H1 (cell line): ENCODE results near the gene LRRC45. TPM values are rescaled to one million over a fixed set of nuclear protein-coding genes. Genes with fewer than 3 reads are reported as not detected.

ENCODE experiments used
- CTCF ChIA-PET: fragments of 300-600 bp; sonication (Branson Sonifier 250); formaldehyde crosslinking; loops from one replicate; lab custom pipeline; 2021; ENCODE audit not compliant: partially characterized antibody; lab: Charles Lee
- POLR2A ChIA-PET: fragments of 300-600 bp; sonication (Branson Sonifier 250); formaldehyde crosslinking; loops from one replicate; lab custom pipeline; 2021; ENCODE audit warnings: inconsistent platforms; ENCODE audit not compliant: partially characterized antibody; lab: Charles Lee
- DNase-seq, 2 experiments: peaks; one replicate each; pipeline versions ENCODE4 v3.0.0 to v3.0.0-alpha.2; 2010 to 2022; ENCODE audit warnings: low spot score in 2 of 2, low read depth in 1 of 2, mixed read lengths in 1 of 2
- FAIRE-seq: peaks from 2 replicates; lab custom pipeline; 2011; peaks lifted over from hg19 to GRCh38; lab: Jason Lieb, UNC
- H2AFZ ChIP-seq: 2 replicates; pipeline ENCODE4 v1.8.1; 2012; ENCODE audit warnings: low read length, inconsistent platforms
- H2AK5ac ChIP-seq: 2 replicates; pipeline ENCODE4 v1.6.1; 2013; ENCODE audit warnings: low read depth, low read length
- H2BK120ac ChIP-seq: replicated peaks from 2 replicates; pipeline ENCODE3; 2013; ENCODE audit warnings: low read depth, low read length, inconsistent platforms
- H2BK12ac ChIP-seq: 2 replicates; pipeline ENCODE4 v1.6.1; 2013; ENCODE audit warnings: low read depth, low read length
- H2BK15ac ChIP-seq: 2 replicates; pipeline ENCODE4 v1.6.1; 2013; ENCODE audit warnings: low read length
- H2BK20ac ChIP-seq: 2 replicates; pipeline ENCODE4 v1.6.1; 2013; ENCODE audit warnings: low read length
- H2BK5ac ChIP-seq: 2 replicates; pipeline ENCODE4 v1.6.1; 2013; ENCODE audit warnings: low read depth, low read length
- H3K14ac ChIP-seq: 2 replicates; pipeline ENCODE4 v1.6.1; 2013; ENCODE audit warnings: inconsistent platforms; ENCODE audit not compliant: insufficient read length
- H3K18ac ChIP-seq: 2 replicates; pipeline ENCODE4 v1.6.1; 2013; ENCODE audit warnings: low read length; ENCODE audit errors: extremely low read depth
- H3K23ac ChIP-seq: 2 replicates; pipeline ENCODE4 v1.6.1; 2013; ENCODE audit warnings: inconsistent platforms; ENCODE audit not compliant: insufficient read length
- H3K23me2 ChIP-seq: 2 replicates; pipeline ENCODE4 v1.6.1; 2013; ENCODE audit warnings: low read depth, low read length
- H3K27ac ChIP-seq: 2 replicates; pipeline ENCODE4 v1.6.1; 2011; ENCODE audit warnings: low read depth, low read length, inconsistent platforms
- H3K27me3 ChIP-seq, 4 experiments: replicated peaks in 1 of 4; 1 replicate in 1 of 4; 2 replicates in 3 of 4; pipeline versions ENCODE4 v1.6.1 to v1.8.1; 2011 to 2013; ENCODE audit warnings: low read length in 3 of 4, mild to moderate bottlenecking in 3 of 4, inconsistent platforms in 2 of 4, mixed read lengths in 2 of 4, moderate library complexity in 1 of 4; ENCODE audit not compliant: control insufficient read depth in 3 of 4, insufficient read depth in 3 of 4; ENCODE audit errors: extremely low read depth in 1 of 4
- H3K36me3 ChIP-seq, 4 experiments: 2 replicates each; pipeline versions ENCODE4 v1.6.1 to v1.8.1; 2011 to 2013; ENCODE audit warnings: mild to moderate bottlenecking in 4 of 4, low read length in 3 of 4, moderate library complexity in 2 of 4, control low read depth in 1 of 4, inconsistent platforms in 1 of 4; ENCODE audit not compliant: insufficient read depth in 4 of 4, control insufficient read depth in 2 of 4
- H3K4ac ChIP-seq: replicated peaks from 2 replicates; pipeline ENCODE3; 2013; ENCODE audit warnings: low read length, low read depth, mixed read lengths, inconsistent platforms; ENCODE audit not compliant: insufficient read length
- H3K4me1 ChIP-seq, 4 experiments: replicated peaks in 1 of 4; 1 replicate in 1 of 4; 2 replicates in 3 of 4; pipeline versions ENCODE4 v1.6.1 to v1.8.1; 2011 to 2013; ENCODE audit warnings: low read length in 3 of 4, inconsistent platforms in 2 of 4, mixed read lengths in 1 of 4; ENCODE audit not compliant: insufficient read depth in 4 of 4, control insufficient read depth in 3 of 4
- H3K4me2 ChIP-seq, 2 experiments: 2 replicates each; pipeline versions ENCODE4 v1.6.1 to v1.8.1; 2011 to 2013; ENCODE audit warnings: low read depth in 2 of 2, low read length in 2 of 2, control low read depth in 1 of 2, inconsistent platforms in 1 of 2, mild to moderate bottlenecking in 1 of 2; ENCODE audit not compliant: insufficient read depth in 1 of 2
- H3K4me3 ChIP-seq, 4 experiments: fragments of 200-600, 300-600 bp in 1 of 4; sonication (generic), shearing (Covaris generic), sonication (Bioruptor Twin) in 1 of 4; 2 replicates each; pipeline versions ENCODE4 v1.5.1 to v1.8.1; 2011 to 2016; ENCODE audit warnings: low read length in 4 of 4, low read depth in 3 of 4, control low read depth in 2 of 4, inconsistent platforms in 2 of 4, mild to moderate bottlenecking in 2 of 4, mixed read lengths in 1 of 4, moderate library complexity in 1 of 4; ENCODE audit not compliant: insufficient read depth in 2 of 4; ENCODE audit errors: extremely low read depth in 1 of 4
- H3K56ac ChIP-seq: replicated peaks from 2 replicates; pipeline ENCODE3; 2013; ENCODE audit warnings: low read depth, mild to moderate bottlenecking, mixed read lengths, low read length, inconsistent platforms; ENCODE audit not compliant: insufficient read length
- H3K79me1 ChIP-seq: 2 replicates; pipeline ENCODE4 v1.6.1; 2013; ENCODE audit warnings: low read depth, low read length, control low read depth
- H3K79me2 ChIP-seq, 2 experiments: 2 replicates each; pipeline versions ENCODE4 v1.6.1 to v1.8.1; 2012 to 2013; ENCODE audit warnings: low read length in 2 of 2, mild to moderate bottlenecking in 2 of 2, inconsistent platforms in 1 of 2; ENCODE audit not compliant: insufficient read depth in 2 of 2, control insufficient read depth in 1 of 2
- H3K9ac ChIP-seq, 4 experiments: replicated peaks in 1 of 4; 1 replicate in 1 of 4; 2 replicates in 3 of 4; pipeline versions ENCODE4 v1.6.1 to v1.8.1; 2011 to 2013; ENCODE audit warnings: low read depth in 3 of 4, low read length in 3 of 4, control low read depth in 2 of 4, mild to moderate bottlenecking in 2 of 4, moderate library complexity in 2 of 4, inconsistent platforms in 1 of 4; ENCODE audit errors: extremely low read depth in 1 of 4
- H3K9me3 ChIP-seq, 2 experiments: 2 replicates each; pipeline versions ENCODE4 v1.6.1 to v1.8.1; 2012 to 2013; ENCODE audit warnings: mild to moderate bottlenecking in 2 of 2, moderate library complexity in 2 of 2, control low read depth in 1 of 2, inconsistent platforms in 1 of 2, low read depth in 1 of 2, low read length in 1 of 2, mixed read lengths in 1 of 2; ENCODE audit not compliant: insufficient read depth in 2 of 2
- H4K20me1 ChIP-seq, 2 experiments: replicated peaks in 1 of 2; 2 replicates each; pipeline versions ENCODE3 to v1.8.1; 2011 to 2013; ENCODE audit warnings: inconsistent platforms in 2 of 2, low read length in 2 of 2, mild to moderate bottlenecking in 1 of 2; ENCODE audit not compliant: insufficient read depth in 2 of 2, control insufficient read depth in 1 of 2
- H4K5ac ChIP-seq: 2 replicates; pipeline ENCODE4 v1.6.1; 2013; ENCODE audit warnings: low read length, low read depth, mixed read lengths, inconsistent platforms; ENCODE audit not compliant: insufficient read length
- H4K8ac ChIP-seq: 2 replicates; pipeline ENCODE4 v1.8.0; 2013; ENCODE audit warnings: mild to moderate bottlenecking, moderate library complexity, low read length, inconsistent platforms; ENCODE audit not compliant: insufficient read depth; ENCODE audit errors: extremely low read depth
- H4K91ac ChIP-seq: replicated peaks from 2 replicates; pipeline ENCODE3; 2013; ENCODE audit warnings: low read length, mixed read lengths, inconsistent platforms; ENCODE audit not compliant: insufficient read length
- EGR1 ChIP-seq: IDR thresholded peaks from 2 replicates; pipeline ENCODE4 v1.6.1; 2011; ENCODE audit warnings: low read depth, low read length, borderline replicate concordance
- WGBS, 2 experiments: shearing (Covaris generic) in 1 of 2; methylation state at CpG; one replicate each; pipeline versions ENCODE4 v1.1.6 to v1.1.7; 2013 to 2015; ENCODE audit warnings: low lambda C conversion rate in 2 of 2, mixed read lengths in 2 of 2, inconsistent platforms in 1 of 2, low coverage in 1 of 2, missing lambda C conversion rate in 1 of 2; ENCODE audit not compliant: insufficient replicate concordance in 2 of 2, insufficient coverage in 1 of 2, insufficient read length in 1 of 2; ENCODE audit errors: extremely low coverage in 1 of 2, missing lambda C conversion rate in 1 of 2; 5-methylcytosine and 5-hydroxymethylcytosine counted together
- polyA plus RNA-seq, 7 experiments: library from polyadenylated mRNA; depleted of rRNA in 3 of 7; stranded (reverse) in 5 of 7; unstranded in 2 of 7; fragments of >200 nt in 5 of 7; fragments of 200-250 nt in 2 of 7; gene quantifications; 1 replicate in 5 of 7; 2 replicates in 1 of 7; 4 replicates in 1 of 7; pipeline versions ENCODE4 v1.2.1 to v1.2.3, GENCODE V29; 2011 to 2013; ENCODE audit warnings: missing spikeins in 2 of 7, mixed read lengths in 2 of 7
- total RNA-seq: library from RNA; stranded (reverse); fragmentation: NEBNext Ultra II Directional; extraction: Animal tissue kit (Norgen Biotek cat#: 25700); gene quantifications from 2 replicates; pipeline ENCODE4 v1.2.1, GENCODE V29; 2021

The LRRC45 gene
- total and polyA plus RNA-seq, 2 of the 8 experiments (the other 6 are each of a cell fraction or from before 2014, with no cell fraction given) = 11.5 to 29.0 TPM

GRCh38 chr17:82028966-82029365 lies 5.9 kb downstream of the LRRC45 start:
- Histone ChIP-seq H3K27me3 (no peaks in the 10 kb centered on the region), H4K5ac (no peak overlapping the region), H3K23ac (no peak overlapping the region), H2BK15ac (no peak overlapping the region), H3K9me3 (no peaks in the 10 kb centered on the region), H2BK5ac (no peak overlapping the region), H3K56ac (no peak overlapping the region), H4K91ac (no peak overlapping the region), H3K4ac (no peak overlapping the region), H3K27ac (no peak overlapping the region), H2AK5ac (no peak overlapping the region), H2BK20ac (no peak overlapping the region), H3K18ac (no peak overlapping the region), H3K4me3 (no peak overlapping the region), H4K20me1 (peaks cover 0 to 15% of the 10 kb centered on the region in 2 experiments), H4K8ac (no peak overlapping the region), H3K4me2 (no peak overlapping the region), H3K4me1 (peaks cover 0 to 14% (median 2%) of the 10 kb centered on the region in 4 experiments; a peak in 5 of 7 replicates), H2AFZ (no peak overlapping the region), H3K9ac (no peak overlapping the region), H2BK120ac (no peak overlapping the region), H3K23me2 (peaks cover 7% of the 10 kb centered on the region; the same call in 1 of the 2 replicates), H2BK12ac (no peak overlapping the region), H3K36me3 (no peaks in the 10 kb centered on the region; a peak in 2 of 8 replicates), H3K14ac (no peak overlapping the region), H3K79me1 (0 out of 2 replicates have a peak, but pooled peaks cover 3% of the 10 kb centered on the region), H3K79me2 (peaks cover 0 to 2% of the 10 kb centered on the region in 2 experiments; a peak in 1 of 4 replicates)
- POLR2A ChIA-PET = interaction anchor here (0.6 to 4.9 kb wide), 4 partner anchors 9 to 54 kb away, joined by 3 to 38 read pairs (median 18); partner anchors contain the start of gene GPS1
- no peak for TF ChIP-seq EGR1
- 95% methylated on average over 9 of the region's 9 CpGs; no CpG with 5 or more reads in 1 of the 2 experiments for WGBS, 2 experiments
- CTCF ChIA-PET = interaction anchor here (0.5 to 3.1 kb wide), 12 partner anchors 9 to 1519 kb away, joined by 3 to 40 read pairs (median 11); partner anchors contain the start of genes DCXR and MAFG
- no peak for DNase-seq
- FAIRE-seq = no peak
